Suppressor macrophage treated with lipopolysaccharide for 1 hour (primary cell): ENCODE data around the gene LCT.
"Not testable (repeated sequence)": the region's sequence is repeated elsewhere in the genome, so short reads cannot be mapped to it uniquely, and the experiment has no call there.

Source experiments
- DNase-seq, 3 donors: peaks; one replicate each; pipeline ENCODE4 v3.0.0-alpha.2; 2020 to 2022

LCT gene

GRCh38 chr2:135831180-135831812, 5.7 kb downstream of the LCT start:
- DNase-seq: no peak

DNA sequence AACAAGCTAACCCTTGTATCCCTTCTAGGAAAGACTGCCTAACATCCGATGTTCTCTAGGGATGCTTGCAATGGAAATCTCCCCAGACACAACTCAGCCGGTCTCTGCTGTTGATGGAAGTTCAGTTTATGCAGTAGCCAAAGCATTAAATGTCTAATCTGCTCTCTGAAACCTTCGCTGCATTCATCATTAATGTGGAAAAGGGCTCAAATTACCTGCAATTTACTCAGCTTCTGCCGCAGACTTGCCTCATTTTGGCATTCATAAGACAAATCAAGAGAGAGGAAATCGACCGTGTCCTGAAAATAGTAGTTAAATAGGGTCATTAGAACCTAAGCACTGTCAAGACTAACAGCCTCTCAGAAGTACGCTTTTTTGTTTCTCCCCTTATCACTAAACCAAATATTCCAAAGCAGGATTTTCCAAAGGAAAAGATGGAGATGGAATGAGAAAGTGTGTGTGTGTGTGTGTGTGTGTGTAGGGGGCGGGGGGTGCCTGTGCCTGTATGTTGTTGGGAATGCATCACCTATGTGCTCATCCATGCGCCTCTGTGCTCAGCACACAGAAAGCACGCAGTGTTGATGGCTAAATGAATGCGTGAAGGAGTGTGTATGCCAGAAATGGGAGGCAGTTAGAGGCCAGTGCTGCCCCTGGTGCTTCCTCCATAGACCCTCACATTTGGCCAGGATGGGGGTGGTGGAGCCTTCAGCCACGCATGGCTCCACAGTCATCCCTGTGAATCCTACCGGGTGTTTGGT, 7.4 kb downstream of the LCT start:
- DNase-seq: no peak

DNA sequence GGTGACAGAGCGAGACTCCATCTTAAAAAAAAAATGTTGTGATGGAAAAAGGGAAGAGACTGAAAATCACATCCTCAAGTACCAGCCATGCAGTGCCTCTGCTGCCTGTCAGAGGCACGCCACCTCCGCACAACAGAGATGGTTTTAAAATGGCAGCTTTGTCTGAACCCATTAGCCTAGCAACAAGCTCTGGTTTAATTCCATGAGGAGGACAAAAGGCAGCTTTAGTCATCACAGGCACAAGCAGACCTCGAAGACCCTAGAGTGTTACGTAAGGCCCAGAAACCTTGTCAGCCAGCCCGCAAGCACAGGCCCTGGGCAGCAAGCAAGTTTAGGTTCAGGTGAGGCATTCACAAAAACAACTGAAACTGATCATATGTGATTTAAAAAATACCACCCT, 10.4 kb downstream of the LCT start:
- no peak for DNase-seq

DNA sequence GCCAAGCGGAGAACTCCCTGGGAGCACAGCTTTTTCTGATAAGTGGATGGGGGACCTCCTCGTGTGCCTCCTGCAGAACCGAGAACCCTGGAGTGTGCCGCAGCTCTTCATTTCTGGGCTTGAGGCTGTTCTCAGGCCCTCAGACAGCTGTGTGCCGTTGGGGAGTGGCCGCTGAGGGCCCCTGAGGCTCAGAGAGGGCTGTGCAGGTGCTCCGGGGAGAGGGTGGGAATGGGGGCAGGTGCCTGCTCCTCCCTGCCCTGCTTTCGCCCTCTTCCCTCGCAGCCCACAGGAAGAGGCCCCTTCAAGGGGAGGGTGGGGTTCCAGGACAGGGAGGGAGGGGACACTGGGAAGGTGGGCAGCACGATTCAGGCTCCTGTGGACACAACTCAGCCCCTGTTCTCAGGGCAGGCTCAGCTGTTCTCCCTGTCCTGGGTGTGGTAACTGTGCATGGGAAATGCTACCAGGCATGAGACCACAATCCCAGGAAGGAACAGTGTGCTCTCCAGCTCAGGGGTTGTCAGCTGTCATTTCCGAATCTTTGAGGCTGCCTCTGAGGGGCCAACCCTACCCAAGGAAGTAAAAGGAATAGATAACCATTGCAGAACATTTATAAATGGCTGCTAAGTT, 11.3 kb downstream of the LCT start:
- no peak for DNase-seq

- no peak for DNase-seq
Observed at GRCh38 chr2:135825131-135825530, 11.9 kb downstream of the LCT start.

DNA sequence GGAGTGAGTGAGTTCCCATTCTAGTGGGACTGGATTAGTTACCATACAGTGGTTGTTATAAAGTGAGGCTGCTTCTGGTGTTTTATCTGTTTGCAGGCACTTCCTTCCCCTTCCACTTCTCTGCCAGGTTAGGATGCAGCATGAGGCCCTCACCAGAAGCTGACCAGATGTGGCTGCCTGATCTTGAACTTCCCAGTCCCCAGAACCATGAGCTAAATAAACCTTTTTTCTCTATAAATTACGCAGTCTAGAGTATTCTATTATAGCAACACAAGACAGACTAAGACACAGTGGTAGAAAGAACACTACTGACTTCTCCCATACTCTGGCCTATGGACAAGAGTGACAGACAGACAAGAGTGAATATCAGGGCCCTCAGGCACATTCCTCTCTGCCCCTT, 14.1 kb downstream of the LCT start:
- DNase-seq: no peak

GRCh38 chr2:135821190-135821589, 15.8 kb downstream of the LCT start:
- no peak for DNase-seq

GRCh38 chr2:135820003-135820618, 16.9 kb downstream of the LCT start:
- peak; percentile 47 to 68 (median 57) for DNase-seq

DNA sequence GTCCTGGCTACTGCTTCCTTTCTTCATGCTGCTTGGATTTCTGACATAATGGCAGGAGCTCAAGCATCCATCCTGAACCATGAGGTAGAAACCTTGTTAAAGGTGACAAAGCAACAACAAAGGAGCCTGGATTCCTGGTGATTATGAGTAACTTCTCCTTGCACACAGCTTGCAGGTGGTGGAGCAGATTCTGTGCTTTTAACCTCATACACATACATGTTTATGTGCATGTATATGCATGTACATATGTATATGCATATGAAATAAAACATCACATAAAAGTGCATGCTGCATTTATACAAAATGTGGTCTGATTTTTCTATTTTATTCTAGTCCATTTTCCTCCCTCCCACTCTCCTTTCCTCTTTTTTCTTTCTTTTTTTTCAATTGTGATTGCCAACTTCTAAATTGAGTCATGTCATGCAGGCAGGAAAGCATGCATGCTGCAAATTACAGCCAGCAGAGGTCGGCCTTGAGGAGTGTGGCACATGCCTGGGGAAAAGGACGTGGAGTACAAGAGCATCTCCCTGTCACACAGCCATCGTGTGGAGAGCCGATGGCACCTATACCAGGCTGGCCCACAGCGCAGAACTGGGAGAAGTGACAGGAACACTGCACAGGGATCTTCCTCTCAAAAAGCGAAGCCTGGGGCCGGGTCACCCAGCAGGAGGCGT, 17.9 kb downstream of the LCT start:
- peak; percentile 23 to 26 (median 25) for DNase-seq

- peak in 1 of 3 donors; percentile 45 for DNase-seq
Observed at GRCh38 chr2:135817951-135818350, 19.0 kb downstream of the LCT start.

DNA sequence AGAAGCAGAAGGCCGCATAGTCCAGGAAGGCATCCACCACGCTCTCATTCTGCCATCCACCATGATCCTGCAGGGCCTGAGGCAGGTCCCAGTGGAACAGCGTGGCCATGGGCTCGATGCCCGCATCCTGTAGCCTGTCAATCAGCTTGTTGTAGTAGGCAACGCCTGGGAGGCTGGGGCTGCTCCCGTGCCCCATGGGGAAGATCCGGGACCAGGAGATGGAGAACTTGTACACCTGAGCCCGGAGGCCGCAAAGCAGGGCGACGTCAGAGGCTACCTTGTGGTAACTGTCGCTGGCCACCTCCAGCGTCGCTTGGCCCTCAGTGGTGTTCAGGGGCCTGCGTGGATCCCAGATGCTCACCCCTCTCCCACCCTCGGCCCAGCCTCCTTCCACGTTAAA, 19.5 kb downstream of the LCT start:
- DNase-seq: no peak

DNA sequence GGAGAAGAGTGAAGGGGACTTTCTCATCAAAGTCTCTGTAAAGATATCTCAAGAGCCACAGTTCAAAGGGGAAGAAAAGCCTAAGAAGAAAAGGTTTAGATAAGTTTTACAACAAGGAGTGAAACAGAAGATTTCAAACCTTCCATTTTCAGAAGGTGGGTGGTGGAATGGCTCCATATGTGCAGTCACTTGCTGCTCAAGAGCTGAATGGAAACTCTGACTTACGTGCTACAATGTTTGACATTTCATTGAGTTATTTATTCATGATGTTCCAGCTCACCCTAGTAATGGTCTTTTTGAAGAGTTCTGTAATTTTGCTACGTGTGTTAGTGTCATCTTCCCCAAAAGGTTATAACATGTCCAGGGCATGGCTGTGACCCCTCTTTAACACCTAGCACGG, 21.7 kb downstream of the LCT start:
- DNase-seq: no peak

- DNase-seq: no peak
Observed at GRCh38 chr2:135812907-135813511, 24.0 kb downstream of the LCT start.

DNA sequence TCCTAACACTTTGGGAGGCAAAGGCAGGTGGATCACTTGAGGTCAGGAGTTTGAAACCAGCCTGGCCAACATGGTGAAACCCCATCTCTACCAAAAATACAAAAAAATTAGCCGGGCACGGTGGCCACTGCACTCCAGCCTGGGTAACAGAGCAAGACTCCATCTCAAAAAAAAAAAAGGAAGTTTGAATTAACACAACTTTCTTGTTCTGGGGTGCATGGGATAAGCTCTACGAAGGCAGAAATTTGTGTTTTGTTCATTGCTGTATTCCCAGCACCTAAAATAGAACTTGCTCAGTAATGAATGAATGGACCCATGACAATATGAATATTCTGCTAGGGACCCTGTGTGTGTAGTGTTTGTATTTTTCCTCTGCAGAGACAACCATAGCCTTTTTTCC, 29.1 kb downstream of the LCT start:
- not testable (repeated sequence) for DNase-seq

DNA sequence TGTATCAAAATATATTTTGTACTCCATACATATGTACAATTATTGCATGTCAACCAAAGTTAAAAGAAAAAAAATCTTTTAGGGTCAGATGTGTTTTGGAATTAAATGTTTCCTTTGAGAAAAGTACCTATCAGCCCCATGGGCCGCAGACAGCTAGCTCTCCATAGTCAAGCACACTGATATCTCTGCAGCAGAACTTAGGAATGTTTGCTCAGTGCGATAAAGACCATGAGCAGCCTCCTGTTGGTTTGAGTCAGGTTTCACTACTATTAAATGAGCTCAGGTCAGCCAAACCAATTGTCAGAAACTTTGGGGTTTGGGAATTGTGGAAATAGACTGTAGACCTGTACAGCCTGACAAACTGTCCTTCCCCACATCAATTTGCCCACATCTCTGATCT, 33.7 kb downstream of the LCT start:
- no peak for DNase-seq

- DNase-seq: no peak
Observed at GRCh38 chr2:135802350-135802749, 34.6 kb downstream of the LCT start.

- DNase-seq: peak; percentile 23 to 47 (median 40)
Observed at GRCh38 chr2:135800513-135801460, 36.2 kb downstream of the LCT start.

- DNase-seq: no peak
Observed at GRCh38 chr2:135799738-135800137, 37.2 kb downstream of the LCT start.

GRCh38 chr2:135798762-135799161, 38.2 kb downstream of the LCT start:
- DNase-seq: peak in 1 of 3 donors; percentile 40

GRCh38 chr2:135798275-135798705, 38.7 kb downstream of the LCT start:
- no peak for DNase-seq

GRCh38 chr2:135797497-135798274, 39.3 kb downstream of the LCT start:
- DNase-seq: peak; percentile 84 to 88 (median 88)
